Measurements from ENCODE around the gene SLC6A12. TPM values are rescaled to one million over a fixed set of nuclear protein-coding genes. Genes with fewer than 3 reads are reported as not detected.

Gene SLC6A12
- total RNA-seq, 2 donors from 2014 or later: 0.16 to 2.5 TPM

- peak; percentile 43 for DNase-seq
- H3K4me1 ChIP-seq: no peaks in the 10 kb centered on the region
- no peak overlapping the region for H3K27ac ChIP-seq
- H3K9ac ChIP-seq (ENCODE audit: low read depth in 2 of 2, low read length in 2 of 2): no peak overlapping the region
- intact Hi-C loops (cut with DNase I): no loop called here
- H3K4me3 ChIP-seq: no peak overlapping the region
- no peaks in the 10 kb centered on the region for H3K36me3 ChIP-seq
- H3K27me3 ChIP-seq: no peaks in the 10 kb centered on the region
- TF ChIP-seq CTCF (IDR thresholded peaks at IDR 0.05): no peak
- no peaks in the 10 kb centered on the region for H3K9me3 ChIP-seq
These were observed 49.8 kb downstream of the SLC6A12 start for GRCh38 chr12:164207-164606.

GRCh38 chr12:163406-163986, 50.5 kb downstream of the SLC6A12 start:
- Histone ChIP-seq H3K27me3 (no peaks in the 10 kb centered on the region), H3K9me3 (no peaks in the 10 kb centered on the region), H3K4me3 (no peak overlapping the region), H3K27ac (no peak overlapping the region), H3K36me3 (no peaks in the 10 kb centered on the region), H3K9ac (ENCODE audit: low read depth in 2 of 2, low read length in 2 of 2) (no peak overlapping the region), H3K4me1 (no peaks in the 10 kb centered on the region)
- TF ChIP-seq CTCF (IDR thresholded peaks at IDR 0.05): no peak
- DNase-seq: no peak
- intact Hi-C loops (cut with DNase I): no loop called here

- no peak overlapping the region for H3K27ac ChIP-seq
- intact Hi-C loops (cut with DNase I): no loop called here
- H3K4me1 ChIP-seq: no peaks in the 10 kb centered on the region
- no peaks in the 10 kb centered on the region for H3K27me3 ChIP-seq
- TF ChIP-seq CTCF (IDR thresholded peaks at IDR 0.05): no peak
- no peak overlapping the region for H3K4me3 ChIP-seq
- no peak overlapping the region for H3K9ac ChIP-seq (ENCODE audit: low read depth in 2 of 2, low read length in 2 of 2)
- H3K9me3 ChIP-seq: no peaks in the 10 kb centered on the region
- DNase-seq: no peak
- H3K36me3 ChIP-seq: no peaks in the 10 kb centered on the region
These were observed 51.3 kb downstream of the SLC6A12 start for GRCh38 chr12:162467-163307.

- Histone ChIP-seq H3K36me3 (no peaks in the 10 kb centered on the region), H3K4me3 (no peak overlapping the region), H3K9me3 (no peaks in the 10 kb centered on the region), H3K27me3 (no peaks in the 10 kb centered on the region), H3K4me1 (no peaks in the 10 kb centered on the region), H3K27ac (no peak overlapping the region), H3K9ac (ENCODE audit: low read depth in 2 of 2, low read length in 2 of 2) (no peak overlapping the region)
- TF ChIP-seq CTCF (IDR thresholded peaks at IDR 0.05): no peak
- DNase-seq: no peak
- intact Hi-C loops (cut with DNase I): no loop called here
These were observed 52.1 kb downstream of the SLC6A12 start for GRCh38 chr12:161823-162222.

- TF ChIP-seq CTCF (IDR thresholded peaks at IDR 0.05): no peak
- H3K36me3 ChIP-seq: no peaks in the 10 kb centered on the region
- no peak overlapping the region for H3K27ac ChIP-seq
- H3K27me3 ChIP-seq: no peaks in the 10 kb centered on the region
- H3K9me3 ChIP-seq: no peaks in the 10 kb centered on the region
- no peaks in the 10 kb centered on the region for H3K4me1 ChIP-seq
- H3K4me3 ChIP-seq: no peak overlapping the region
- no peak for DNase-seq
- intact Hi-C loops (cut with DNase I): no loop called here
- H3K9ac ChIP-seq (ENCODE audit: low read depth in 2 of 2, low read length in 2 of 2): no peak overlapping the region
These were observed 53.1 kb downstream of the SLC6A12 start for GRCh38 chr12:160858-161257.
